Measurements from ENCODE around the gene POLK. TPM values are rescaled to one million over a fixed set of nuclear protein-coding genes. Genes with fewer than 3 reads are reported as not detected.

The POLK gene
- total and polyA plus RNA-seq, 2 of the 13 experiments (the other 11 are each of a cell fraction or from before 2014, with no cell fraction given), result 8.6 to 11.7 TPM

DNA sequence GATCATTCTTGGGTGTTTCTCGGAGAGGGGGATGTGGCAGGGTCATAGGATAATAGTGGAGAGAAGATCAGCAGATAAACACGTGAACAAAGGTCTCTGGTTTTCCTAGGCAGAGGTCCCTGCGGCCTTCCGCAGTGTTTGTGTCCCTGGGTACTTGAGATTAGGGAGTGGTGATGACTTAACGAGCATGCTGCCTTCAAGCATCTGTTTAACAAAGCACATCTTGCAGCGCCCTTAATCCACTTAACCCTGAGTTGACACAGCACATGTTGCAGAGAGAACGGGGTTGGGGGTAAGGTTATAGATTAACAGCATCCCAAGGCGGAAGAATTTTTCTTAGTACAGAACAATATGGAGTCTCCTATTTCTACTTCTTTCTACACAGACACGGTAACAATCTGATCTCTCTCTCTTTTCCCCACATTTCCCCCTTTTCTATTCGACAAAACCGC lies 99.2 kb downstream of the POLK start (continued):
- TF ChIP-seq ETV5 (CRISPR knock-in tag; IDR thresholded peaks at IDR 0.05; ENCODE audit: borderline replicate concordance) (0 out of 2 replicates have a peak, but pooled peaks have one; percentile 8), SOX5 (CRISPR knock-in tag; IDR thresholded peaks at IDR 0.05; ENCODE audit: borderline replicate concordance) (peak; percentile 38; the same call in 1 of the 2 replicates), HOXA3 (CRISPR knock-in tag; IDR thresholded peaks at IDR 0.05) (peak; percentile 23), MIER3 (CRISPR knock-in tag; IDR thresholded peaks at IDR 0.05; ENCODE audit: borderline replicate concordance) (0 out of 2 replicates have a peak, but pooled peaks have one; percentile 40)
- TF ChIP-seq, protein P1, sequence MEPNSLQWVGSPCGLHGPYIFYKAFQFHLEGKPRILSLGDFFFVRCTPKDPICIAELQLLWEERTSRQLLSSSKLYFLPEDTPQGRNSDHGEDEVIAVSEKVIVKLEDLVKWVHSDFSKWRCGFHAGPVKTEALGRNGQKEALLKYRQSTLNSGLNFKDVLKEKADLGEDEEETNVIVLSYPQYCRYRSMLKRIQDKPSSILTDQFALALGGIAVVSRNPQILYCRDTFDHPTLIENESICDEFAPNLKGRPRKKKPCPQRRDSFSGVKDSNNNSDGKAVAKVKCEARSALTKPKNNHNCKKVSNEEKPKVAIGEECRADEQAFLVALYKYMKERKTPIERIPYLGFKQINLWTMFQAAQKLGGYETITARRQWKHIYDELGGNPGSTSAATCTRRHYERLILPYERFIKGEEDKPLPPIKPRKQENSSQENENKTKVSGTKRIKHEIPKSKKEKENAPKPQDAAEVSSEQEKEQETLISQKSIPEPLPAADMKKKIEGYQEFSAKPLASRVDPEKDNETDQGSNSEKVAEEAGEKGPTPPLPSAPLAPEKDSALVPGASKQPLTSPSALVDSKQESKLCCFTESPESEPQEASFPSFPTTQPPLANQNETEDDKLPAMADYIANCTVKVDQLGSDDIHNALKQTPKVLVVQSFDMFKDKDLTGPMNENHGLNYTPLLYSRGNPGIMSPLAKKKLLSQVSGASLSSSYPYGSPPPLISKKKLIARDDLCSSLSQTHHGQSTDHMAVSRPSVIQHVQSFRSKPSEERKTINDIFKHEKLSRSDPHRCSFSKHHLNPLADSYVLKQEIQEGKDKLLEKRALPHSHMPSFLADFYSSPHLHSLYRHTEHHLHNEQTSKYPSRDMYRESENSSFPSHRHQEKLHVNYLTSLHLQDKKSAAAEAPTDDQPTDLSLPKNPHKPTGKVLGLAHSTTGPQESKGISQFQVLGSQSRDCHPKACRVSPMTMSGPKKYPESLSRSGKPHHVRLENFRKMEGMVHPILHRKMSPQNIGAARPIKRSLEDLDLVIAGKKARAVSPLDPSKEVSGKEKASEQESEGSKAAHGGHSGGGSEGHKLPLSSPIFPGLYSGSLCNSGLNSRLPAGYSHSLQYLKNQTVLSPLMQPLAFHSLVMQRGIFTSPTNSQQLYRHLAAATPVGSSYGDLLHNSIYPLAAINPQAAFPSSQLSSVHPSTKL (CRISPR knock-in tag; IDR thresholded peaks at IDR 0.05), result peak; percentile 53; the same call in 1 of the 2 replicates
- TF ChIP-seq, protein P2, sequence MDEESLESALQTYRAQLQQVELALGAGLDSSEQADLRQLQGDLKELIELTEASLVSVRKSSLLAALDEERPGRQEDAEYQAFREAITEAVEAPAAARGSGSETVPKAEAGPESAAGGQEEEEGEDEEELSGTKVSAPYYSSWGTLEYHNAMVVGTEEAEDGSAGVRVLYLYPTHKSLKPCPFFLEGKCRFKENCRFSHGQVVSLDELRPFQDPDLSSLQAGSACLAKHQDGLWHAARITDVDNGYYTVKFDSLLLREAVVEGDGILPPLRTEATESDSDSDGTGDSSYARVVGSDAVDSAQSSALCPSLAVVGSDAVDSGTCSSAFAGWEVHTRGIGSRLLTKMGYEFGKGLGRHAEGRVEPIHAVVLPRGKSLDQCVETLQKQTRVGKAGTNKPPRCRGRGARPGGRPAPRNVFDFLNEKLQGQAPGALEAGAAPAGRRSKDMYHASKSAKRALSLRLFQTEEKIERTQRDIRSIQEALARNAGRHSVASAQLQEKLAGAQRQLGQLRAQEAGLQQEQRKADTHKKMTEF (CRISPR knock-in tag; IDR thresholded peaks at IDR 0.05), result 0 out of 2 replicates have a peak, but pooled peaks have one; percentile 41
